Colonic mucosa (tissue), 4 donors: ENCODE measurements around the gene MCTP1. TPM values are rescaled to one million over a fixed set of nuclear protein-coding genes. Genes with fewer than 3 reads are reported as not detected.

Experiments used
- DNase-seq: peaks from one replicate; pipeline ENCODE4 v3.0.0-alpha.2; 2020
- H3K27ac ChIP-seq: fragments of 200-600 bp; one replicate; pipeline ENCODE4 v1.8.0; 2021
- H3K27me3 ChIP-seq: fragments of 200-600 bp; one replicate; pipeline ENCODE4 v1.8.0; 2021
- H3K36me3 ChIP-seq: fragments of 200-600 bp; one replicate; pipeline ENCODE4 v1.8.0; 2021
- H3K4me1 ChIP-seq: fragments of 200-600 bp; one replicate; pipeline ENCODE4 v1.8.0; 2021; ENCODE audit warnings: mild to moderate bottlenecking
- H3K4me3 ChIP-seq: fragments of 200-600 bp; one replicate; pipeline ENCODE4 v1.8.0; 2021
- H3K9ac ChIP-seq, 2 donors: one replicate each; pipeline ENCODE4 v1.7.0; 2013; ENCODE audit warnings: control low read depth in 2 of 2, low read depth in 2 of 2, low read length in 2 of 2
- H3K9me3 ChIP-seq: fragments of 200-600 bp; one replicate; pipeline ENCODE4 v1.8.0; 2021
- CTCF ChIP-seq: fragments of 200-600 bp; IDR thresholded peaks from one replicate; pipeline ENCODE4 v1.8.0; 2022; ENCODE audit warnings: antibody characterized with exemption, mild to moderate bottlenecking
- intact Hi-C: fragments of 100-400 bp; cut with DNase I; formaldehyde crosslinking; loops from one replicate; pipeline ENCODE4 v1.14.1; 2022
- total RNA-seq, 2 donors: library from RNA; stranded (reverse); fragmentation: NEBNext Ultra II Directional in 1 of 2; extraction: Animal tissue kit (Norgen Biotek cat#: 25700) in 1 of 2; gene quantifications; one replicate each; pipeline ENCODE4 v1.2.1, GENCODE V29; 2021
- donor health status: healthy.
- donor health status: DM: no; HTN: no; CAD: no.
- donor health status: DM: no; HTN: no; CAD: no.

The MCTP1 gene
- total RNA-seq, 2 donors from 2014 or later, result 2.8 to 10.3 TPM

GRCh38 chr5:95111141-95111540 lies 173.8 kb downstream of the MCTP1 start:
- no peak overlapping the region for H3K27ac ChIP-seq
- TF ChIP-seq CTCF, result no peak
- intact Hi-C loops, result no loop called here
- no peaks in the 10 kb centered on the region for H3K27me3 ChIP-seq
- no peak overlapping the region for H3K4me3 ChIP-seq
- H3K4me1 ChIP-seq, result no peaks in the 10 kb centered on the region
- DNase-seq, result no peak
- no peaks in the 10 kb centered on the region for H3K9me3 ChIP-seq
- no peaks in the 10 kb centered on the region for H3K36me3 ChIP-seq
- no peak overlapping the region for H3K9ac ChIP-seq

- TF ChIP-seq CTCF, result no peak
- DNase-seq, result no peak
- Histone ChIP-seq H3K4me1 (no peaks in the 10 kb centered on the region), H3K36me3 (no peaks in the 10 kb centered on the region), H3K4me3 (no peak overlapping the region), H3K27ac (no peak overlapping the region), H3K27me3 (no peaks in the 10 kb centered on the region), H3K9ac (no peak overlapping the region), H3K9me3 (no peaks in the 10 kb centered on the region)
- intact Hi-C loops, result no loop called here
These were observed 174.8 kb downstream of the MCTP1 start for GRCh38 chr5:95110118-95110517.

- TF ChIP-seq CTCF, result no peak
- Histone ChIP-seq H3K4me3 (no peak overlapping the region), H3K9ac (no peak overlapping the region), H3K27ac (no peak overlapping the region), H3K27me3 (no peaks in the 10 kb centered on the region), H3K36me3 (no peaks in the 10 kb centered on the region), H3K9me3 (no peaks in the 10 kb centered on the region), H3K4me1 (no peaks in the 10 kb centered on the region)
- no peak for DNase-seq
- intact Hi-C loops, result no loop called here
These were observed 177.8 kb downstream of the MCTP1 start for GRCh38 chr5:95107138-95107537.

GRCh38 chr5:95105638-95106037 lies 179.3 kb downstream of the MCTP1 start:
- TF ChIP-seq CTCF, result no peak

GRCh38 chr5:95102687-95103086 lies 182.2 kb downstream of the MCTP1 start:
- H3K4me1 ChIP-seq, result no peaks in the 10 kb centered on the region
- no peak overlapping the region for H3K4me3 ChIP-seq
- no peak for TF ChIP-seq CTCF
- H3K27ac ChIP-seq, result no peak overlapping the region
- intact Hi-C loops, result no loop called here
- H3K9me3 ChIP-seq, result no peaks in the 10 kb centered on the region
- no peak for DNase-seq
- no peak overlapping the region for H3K9ac ChIP-seq
- no peaks in the 10 kb centered on the region for H3K36me3 ChIP-seq
- H3K27me3 ChIP-seq, result no peaks in the 10 kb centered on the region

More at GRCh38 chr5:95105638-95106037, 179.3 kb downstream of the MCTP1 start:
- no peaks in the 10 kb centered on the region for H3K27me3 ChIP-seq
- H3K4me1 ChIP-seq, result no peaks in the 10 kb centered on the region
- DNase-seq, result no peak
- H3K36me3 ChIP-seq, result no peaks in the 10 kb centered on the region
- H3K9ac ChIP-seq, result no peak overlapping the region
- intact Hi-C loops, result no loop called here
- no peak overlapping the region for H3K27ac ChIP-seq
- H3K4me3 ChIP-seq, result no peak overlapping the region
- H3K9me3 ChIP-seq, result no peaks in the 10 kb centered on the region

GRCh38 chr5:95102080-95102479 lies 182.8 kb downstream of the MCTP1 start:
- no peaks in the 10 kb centered on the region for H3K9me3 ChIP-seq
- no peak for DNase-seq
- H3K36me3 ChIP-seq, result no peaks in the 10 kb centered on the region
- intact Hi-C loops, result no loop called here
- H3K9ac ChIP-seq, result no peak overlapping the region
- no peaks in the 10 kb centered on the region for H3K27me3 ChIP-seq
- no peak overlapping the region for H3K4me3 ChIP-seq
- H3K4me1 ChIP-seq, result no peaks in the 10 kb centered on the region
- no peak overlapping the region for H3K27ac ChIP-seq
- TF ChIP-seq CTCF, result no peak
